Activated T-cell treated with anti-CD3 and anti-CD28 coated beads for 4 hours (primary cell): ENCODE data around the gene KLHL7.

Experiments used
- DNase-seq: peaks from one replicate; pipeline ENCODE4 v3.0.0-alpha.2; 2020

KLHL7 gene

DNA sequence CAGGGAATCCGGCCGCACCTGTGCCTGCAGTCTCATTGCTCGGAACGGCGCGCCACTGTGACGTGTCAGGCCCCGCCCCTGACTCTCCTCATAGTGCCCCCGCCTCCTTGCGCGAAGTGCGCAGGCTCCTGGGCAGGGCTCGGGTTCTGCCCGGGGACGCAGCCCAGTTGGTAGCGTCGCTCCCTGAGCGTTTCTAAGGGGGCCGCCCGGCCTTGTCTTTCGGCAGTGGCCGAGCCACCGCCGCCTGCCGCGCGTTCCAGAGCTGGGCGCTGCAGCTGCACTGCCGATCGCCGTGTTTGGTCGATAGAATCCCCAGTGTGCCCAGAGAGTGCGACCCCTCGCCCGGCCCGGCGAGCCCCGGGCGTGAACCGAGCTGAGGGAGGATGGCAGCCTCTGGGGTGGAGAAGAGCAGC is at the start of gene KLHL7:
Gene KLHL7, plus strand, starts transcription at position 142 of the 413 bp plus-strand sequence. Its CDS starts 242 bp downstream, at position 384.
- DNase-seq = peak; percentile 96

DNA sequence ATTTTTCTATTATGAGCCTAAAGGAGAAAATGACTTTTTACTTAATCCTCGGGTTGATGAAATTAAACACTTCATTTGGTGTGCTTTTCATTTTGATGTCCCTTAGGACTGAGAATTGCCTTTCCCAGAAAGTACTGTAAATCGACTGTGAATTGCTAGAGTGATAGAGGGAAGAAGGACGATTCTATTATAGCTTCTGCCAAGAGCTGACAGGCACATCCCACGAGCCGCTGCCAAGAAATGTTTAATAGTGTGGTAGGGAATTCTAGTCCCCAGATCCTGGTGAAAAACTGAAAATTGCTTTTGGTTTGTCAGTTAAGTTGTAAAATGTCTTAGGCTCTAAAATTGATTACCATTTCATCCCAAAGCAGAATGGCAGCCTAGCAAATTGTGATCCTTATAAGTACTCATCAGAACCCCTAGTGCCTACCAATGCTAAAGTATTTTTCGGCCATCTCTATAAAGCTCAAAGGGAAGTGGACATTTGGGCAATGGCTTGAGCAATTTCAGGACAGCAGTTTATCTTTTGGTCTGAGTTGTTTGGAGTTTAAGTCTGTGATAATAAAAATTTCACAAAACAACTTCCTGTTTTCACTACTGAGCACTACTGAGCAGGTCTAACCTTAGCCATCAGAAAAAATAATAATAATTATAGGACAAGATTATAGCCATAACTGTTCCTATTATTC is 47.0 kb upstream of the KLHL7 start:
- DNase-seq = no peak

- no peak for DNase-seq
Observed at GRCh38 chr7:23061327-23061726, 44.3 kb upstream of the KLHL7 start.

DNA sequence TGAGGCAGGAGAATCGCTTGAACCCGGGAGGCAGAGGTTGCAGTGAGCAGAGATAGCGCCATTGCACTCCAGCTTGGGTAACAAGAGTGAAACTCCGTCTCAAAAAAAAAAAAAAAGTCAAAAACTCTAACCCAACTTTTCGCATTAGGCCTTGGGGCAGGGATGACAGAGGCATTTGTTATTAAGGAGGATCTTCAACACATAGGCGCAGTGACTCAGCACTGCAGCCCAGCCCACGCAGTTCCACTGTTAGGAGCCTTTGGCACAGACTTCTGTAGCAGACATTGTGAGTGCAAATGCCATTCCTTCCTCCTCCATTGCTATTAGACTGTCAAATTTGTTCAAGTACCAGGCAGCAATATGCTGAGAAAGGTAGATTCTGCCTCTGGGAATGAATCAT is 43.1 kb upstream of the KLHL7 start:
- DNase-seq = no peak

GRCh38 chr7:23065974-23066373 is 39.6 kb upstream of the KLHL7 start:
- DNase-seq = no peak

DNA sequence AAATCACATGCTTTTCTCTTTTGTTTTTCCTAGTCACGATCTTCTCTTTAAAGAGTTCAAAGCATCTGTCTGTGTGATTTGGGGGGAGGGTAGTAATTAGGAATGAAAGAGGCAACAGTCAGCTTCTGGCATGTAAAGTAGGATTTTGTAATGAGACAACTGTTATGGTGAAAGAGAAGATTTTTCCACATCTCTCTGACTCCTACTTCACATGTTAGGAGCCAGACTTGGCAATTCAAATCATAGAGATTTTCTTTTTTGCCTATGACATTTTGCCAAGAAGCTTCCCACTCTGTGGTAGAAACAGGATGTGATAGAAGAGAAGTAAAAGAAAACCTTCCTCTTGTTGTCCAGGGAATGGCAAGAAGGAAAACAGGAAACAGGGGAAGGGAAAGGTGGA is 38.3 kb upstream of the KLHL7 start:
- DNase-seq = no peak

- no peak for DNase-seq
Observed at GRCh38 chr7:23072048-23072447, 33.5 kb upstream of the KLHL7 start.

- no peak for DNase-seq
Observed at GRCh38 chr7:23072922-23073321, 32.7 kb upstream of the KLHL7 start.

DNA sequence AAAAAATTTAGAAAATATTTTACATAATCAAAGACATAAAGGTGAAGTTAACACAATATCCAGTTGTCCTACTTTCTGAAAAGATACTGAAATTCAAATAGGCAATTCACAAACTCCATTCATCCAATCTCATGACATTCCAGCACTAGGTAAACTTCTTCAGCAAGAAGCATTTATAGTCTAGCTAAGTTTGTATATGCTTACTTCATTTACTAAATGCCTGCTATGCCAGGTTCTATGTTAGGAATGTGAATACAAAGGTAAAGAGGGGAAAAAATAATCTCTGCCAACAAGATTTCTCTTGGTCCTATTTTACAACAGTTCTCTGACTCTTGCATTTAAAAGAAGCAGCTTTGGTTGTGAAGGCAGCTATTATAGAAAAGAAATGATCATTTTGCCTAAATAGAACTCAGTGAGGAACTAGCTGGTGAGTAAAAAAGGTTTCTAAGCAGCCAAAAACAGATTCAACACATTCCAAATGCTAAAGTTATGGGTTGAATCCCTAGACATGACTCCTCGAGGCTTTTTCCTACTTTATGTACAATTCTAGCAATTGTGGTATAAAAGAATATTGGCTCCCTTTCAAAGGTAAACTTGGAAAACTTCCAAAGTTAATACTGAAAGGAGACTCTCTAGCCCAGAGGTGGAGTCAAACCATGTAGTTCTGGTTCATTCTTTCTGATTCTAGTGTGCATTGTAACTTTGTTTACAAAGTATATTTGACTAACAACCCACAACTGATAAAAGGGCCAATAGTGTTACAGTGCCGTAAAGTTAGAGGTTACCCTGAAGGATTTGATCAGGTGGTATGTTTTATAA is 30.9 kb upstream of the KLHL7 start:
- DNase-seq = no peak

DNA sequence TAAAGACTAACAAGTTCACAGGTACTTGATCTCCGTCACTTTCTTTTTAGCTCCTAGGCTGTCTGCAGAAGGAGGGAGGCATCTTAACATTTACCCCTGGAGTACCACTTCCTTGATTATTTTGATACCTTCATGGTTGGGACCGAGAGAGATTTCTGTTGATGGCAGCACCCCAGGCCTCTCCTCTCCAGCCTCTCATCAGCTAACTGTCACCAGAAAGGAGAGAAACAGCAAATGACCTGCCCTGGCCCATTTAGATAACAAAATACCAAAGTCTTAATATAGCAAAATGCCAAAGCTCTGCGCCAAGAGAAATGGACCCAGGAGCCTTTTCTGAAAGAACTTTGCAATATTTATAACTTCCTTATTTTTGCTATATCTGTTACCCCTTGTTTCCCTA is 30.0 kb upstream of the KLHL7 start:
- DNase-seq = no peak

DNA sequence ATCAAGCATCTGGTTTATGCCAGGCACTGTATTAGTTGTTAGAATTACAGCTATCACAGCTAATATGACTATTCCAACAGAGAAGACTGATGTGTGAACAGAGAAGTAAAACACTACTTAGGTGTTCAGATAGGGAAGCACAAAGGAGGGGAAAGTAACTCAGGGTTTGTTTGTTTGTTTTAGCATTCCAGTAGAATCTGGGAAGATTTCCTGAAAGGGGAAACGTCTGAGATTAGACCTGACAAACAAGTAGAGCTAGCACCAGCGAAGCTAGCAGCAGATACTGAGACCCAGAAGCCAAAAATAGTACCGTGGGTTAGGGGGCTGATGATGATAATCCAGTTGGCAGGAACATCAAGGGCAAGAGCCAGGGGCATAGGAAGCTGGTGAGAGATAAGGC is 28.8 kb upstream of the KLHL7 start:
- no peak for DNase-seq

DNA sequence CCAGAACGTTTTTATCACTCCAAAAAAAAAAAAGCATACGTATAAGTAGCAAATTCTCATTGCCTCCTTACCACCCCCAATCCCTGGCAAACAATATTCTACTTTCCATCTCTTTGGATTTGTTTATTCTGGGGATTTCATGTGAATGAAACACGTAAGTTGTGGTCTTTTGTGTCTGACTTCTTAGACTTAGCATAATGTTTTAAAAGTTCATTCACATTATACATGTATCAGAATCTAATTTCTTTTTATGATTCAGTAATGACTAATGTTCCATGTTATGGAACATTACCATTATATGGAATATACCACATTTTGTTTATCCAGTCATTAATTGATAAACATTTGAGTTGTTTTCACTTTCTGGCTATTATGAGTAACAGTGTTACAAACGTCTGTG is 12.5 kb upstream of the KLHL7 start:
- DNase-seq = no peak

DNA sequence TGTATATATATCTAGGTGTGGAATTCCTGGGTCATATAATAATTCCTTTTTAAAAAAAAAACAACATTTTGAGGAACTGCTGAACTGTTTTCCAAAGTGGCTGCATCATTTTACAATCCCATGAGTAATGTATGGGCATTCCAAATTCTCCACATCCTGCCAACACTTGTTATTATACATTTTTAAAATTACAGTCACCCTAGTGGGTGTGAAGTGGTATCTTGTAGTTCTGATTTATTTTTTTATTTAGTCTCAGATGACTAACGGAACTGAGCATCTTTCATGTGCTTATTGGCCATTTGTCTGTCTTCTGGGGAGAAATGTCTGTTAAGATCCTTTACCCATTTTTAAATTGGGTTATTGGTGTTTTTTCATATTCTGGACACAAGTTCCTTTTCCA is 12.0 kb upstream of the KLHL7 start:
- DNase-seq = no peak

- DNase-seq = no peak
Observed at GRCh38 chr7:23096518-23097290, 8.9 kb upstream of the KLHL7 start.

- no peak for DNase-seq
Observed at GRCh38 chr7:23098029-23098428, 7.6 kb upstream of the KLHL7 start.

GRCh38 chr7:23098460-23098859 is 7.1 kb upstream of the KLHL7 start:
- no peak for DNase-seq

DNA sequence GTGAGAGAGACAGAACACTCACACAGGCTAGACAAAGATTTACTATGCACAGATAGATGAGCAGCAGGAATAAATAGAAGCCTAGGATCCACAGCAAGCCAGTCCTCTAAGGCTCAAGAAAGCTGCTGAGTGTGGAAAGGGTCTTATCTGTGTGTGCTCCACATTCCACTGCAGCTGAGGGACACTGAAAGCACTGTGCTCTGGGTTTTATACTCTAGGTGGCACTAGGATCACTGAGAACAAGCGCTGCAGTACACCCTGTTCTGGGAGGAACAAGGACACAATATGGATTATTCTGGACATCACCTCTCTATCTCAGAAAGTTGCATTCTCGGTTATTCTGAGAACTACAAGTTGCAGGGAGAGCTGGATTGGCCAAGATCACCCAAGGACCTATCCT is 4.9 kb upstream of the KLHL7 start:
- DNase-seq = no peak

GRCh38 chr7:23105086-23105643 is 420 bp upstream of the KLHL7 start:
- no peak for DNase-seq

GRCh38 chr7:23106057-23106822 is 655 bp downstream of the KLHL7 start:
- DNase-seq = peak; percentile 23

GRCh38 chr7:23106823-23107663 is 1.5 kb downstream of the KLHL7 start:
- DNase-seq = no peak

- DNase-seq = no peak
Observed at GRCh38 chr7:23107781-23108180, 2.2 kb downstream of the KLHL7 start.

DNA sequence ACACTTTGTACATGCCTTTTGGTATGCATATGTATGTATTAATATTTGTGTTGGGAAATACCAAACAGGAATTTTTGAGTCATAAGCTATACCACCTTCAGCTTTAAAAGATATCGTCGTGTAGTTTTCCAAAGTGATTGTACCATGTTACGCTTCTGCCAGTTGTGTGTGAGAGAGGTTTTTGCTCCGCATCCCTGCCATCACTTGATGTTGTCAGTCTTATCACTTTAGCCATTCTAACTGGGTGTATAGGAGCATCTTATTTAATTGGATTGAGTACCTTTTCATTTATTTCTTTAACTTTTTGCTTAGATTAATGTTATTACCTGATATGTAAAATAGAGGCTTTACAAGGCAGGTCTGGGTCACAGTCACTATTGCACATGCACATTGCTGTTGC is 3.4 kb downstream of the KLHL7 start:
- no peak for DNase-seq
